ENCODE data around the gene LMTK2.

Gene LMTK2

GRCh38 chr7:98106647-98107312 lies at the start of gene LMTK2:
Gene LMTK2 (plus strand): TSS chr7:98106862. CDS start chr7:98107178, 316 bp downstream.
- DNase-seq = peak; percentile 72 to 83

GRCh38 chr7:98057157-98057556 lies 49.5 kb upstream of the LMTK2 start:
- DNase-seq = no peak

GRCh38 chr7:98058186-98058585 lies 48.5 kb upstream of the LMTK2 start:
- no peak for DNase-seq

- DNase-seq = no peak
These were observed 42.4 kb upstream of the LMTK2 start for GRCh38 chr7:98064233-98064632.

- no peak for DNase-seq
These were observed 40.5 kb upstream of the LMTK2 start for GRCh38 chr7:98066208-98066607.

- no peak for DNase-seq
These were observed 39.6 kb upstream of the LMTK2 start for GRCh38 chr7:98066934-98067507.

- DNase-seq = no peak
These were observed 33.6 kb upstream of the LMTK2 start for GRCh38 chr7:98073047-98073446.

GRCh38 chr7:98075801-98076200 lies 30.9 kb upstream of the LMTK2 start:
- no peak for DNase-seq

GRCh38 chr7:98077762-98078161 lies 28.9 kb upstream of the LMTK2 start:
- no peak for DNase-seq

GRCh38 chr7:98078197-98078870 lies 28.3 kb upstream of the LMTK2 start:
- no peak for DNase-seq

- DNase-seq = no peak
These were observed 26.6 kb upstream of the LMTK2 start for GRCh38 chr7:98079891-98080648.

GRCh38 chr7:98081319-98081718 lies 25.3 kb upstream of the LMTK2 start:
- DNase-seq = no peak

GRCh38 chr7:98084631-98085030 lies 22.0 kb upstream of the LMTK2 start:
- no peak for DNase-seq

- DNase-seq = no peak
These were observed 21.0 kb upstream of the LMTK2 start for GRCh38 chr7:98085674-98086073.

GRCh38 chr7:98086281-98086718 lies 20.4 kb upstream of the LMTK2 start:
- DNase-seq = no peak

GRCh38 chr7:98088109-98088508 lies 18.6 kb upstream of the LMTK2 start:
- DNase-seq = no peak

- DNase-seq = no peak
These were observed 16.5 kb upstream of the LMTK2 start for GRCh38 chr7:98090116-98090515.

- peak in 1 of 2 experiments; percentile 39 for DNase-seq
These were observed 15.6 kb upstream of the LMTK2 start for GRCh38 chr7:98091061-98091460.

GRCh38 chr7:98091523-98091922 lies 15.1 kb upstream of the LMTK2 start:
- no peak for DNase-seq

GRCh38 chr7:98097042-98097645 lies 9.5 kb upstream of the LMTK2 start:
- DNase-seq = peak in 1 of 2 experiments; percentile 17

GRCh38 chr7:98100088-98100487 lies 6.6 kb upstream of the LMTK2 start:
- no peak for DNase-seq

- DNase-seq = no peak
These were observed 4.5 kb upstream of the LMTK2 start for GRCh38 chr7:98102170-98102569.

- no peak for DNase-seq
These were observed 619 bp upstream of the LMTK2 start for GRCh38 chr7:98105942-98106544.

Measured in SW 1271 (cell line).